Lower lobe of right lung (tissue), 2 donors: Measurements from ENCODE around the gene EMD. TPM values are rescaled to one million over a fixed set of nuclear protein-coding genes. Genes with fewer than 3 reads are reported as not detected.

Experiments
- ATAC-seq, 2 donors: fragments of 200-7000 bp; cut with Tn5 transposase; one replicate each; pipeline ENCODE4 v1.9.1; 2020 to 2022; ENCODE audit warnings: mild to moderate bottlenecking in 2 of 2, moderate library complexity in 2 of 2
- DNase-seq: peaks from one replicate; pipeline ENCODE4 v3.0.0-alpha.2; 2020
- H3K27ac ChIP-seq: fragments of 200-600 bp; one replicate; pipeline ENCODE4 v1.8.0; 2022
- H3K27me3 ChIP-seq: fragments of 200-600 bp; one replicate; pipeline ENCODE4 v1.8.0; 2022; ENCODE audit warnings: low read depth
- H3K36me3 ChIP-seq: fragments of 200-600 bp; one replicate; pipeline ENCODE4 v1.8.0; 2022; ENCODE audit warnings: mild to moderate bottlenecking
- H3K4me1 ChIP-seq: fragments of 200-600 bp; one replicate; pipeline ENCODE4 v1.8.0; 2022
- H3K4me3 ChIP-seq: fragments of 200-600 bp; one replicate; pipeline ENCODE4 v1.8.0; 2022; ENCODE audit warnings: mild to moderate bottlenecking
- H3K9me3 ChIP-seq: fragments of 200-600 bp; one replicate; pipeline ENCODE4 v1.8.0; 2022
- CTCF ChIP-seq: fragments of 200-600 bp; IDR thresholded peaks from one replicate; pipeline ENCODE4 v1.8.0; 2022; ENCODE audit warnings: antibody characterized with exemption, mild to moderate bottlenecking
- intact Hi-C: fragments of 100-400 bp; cut with DNase I; formaldehyde crosslinking; loops from one replicate; pipeline ENCODE4 v1.11.0; 2022
- total RNA-seq: library from RNA; stranded (reverse); fragmentation: NEBNext Ultra II Directional; extraction: Animal tissue kit (Norgen Biotek cat#: 25700); gene quantifications from one replicate; pipeline ENCODE4 v1.2.1, GENCODE V29; 2021
- donor health status: DM: no; HTN: yes; CAD: no; lungs with severe emphysema.

The EMD gene
- total RNA-seq, 1 donor from 2014 or later = 50.9 TPM

- H3K9me3 ChIP-seq = no peaks in the 10 kb centered on the region
- H3K4me3 ChIP-seq = no peak overlapping the region
- intact Hi-C loops = no loop called here
- H3K27me3 ChIP-seq = no peaks in the 10 kb centered on the region
- H3K36me3 ChIP-seq = peaks cover 100% of the 10 kb centered on the region
- no peak for TF ChIP-seq CTCF
- ATAC-seq (no peak), DNase-seq (no peak)
- peak overlapping the region; percentile 56 for H3K27ac ChIP-seq
- peaks cover 33% of the 10 kb centered on the region for H3K4me1 ChIP-seq
Observed at GRCh38 chrX:154354516-154354915, 24.6 kb upstream of the EMD start.

GRCh38 chrX:154355094-154355775 is 23.9 kb upstream of the EMD start:
- Histone ChIP-seq H3K4me1 (peaks cover 33% of the 10 kb centered on the region), H3K36me3 (peaks cover 100% of the 10 kb centered on the region), H3K9me3 (no peaks in the 10 kb centered on the region), H3K27ac (peak overlapping the region; percentile 56), H3K27me3 (no peaks in the 10 kb centered on the region), H3K4me3 (no peak overlapping the region)
- intact Hi-C loops = no loop called here
- peak; percentile 85 for DNase-seq
- TF ChIP-seq CTCF = no peak
- peak; percentile 84 to 87 for ATAC-seq

GRCh38 chrX:154355776-154356140 is 23.3 kb upstream of the EMD start:
- ATAC-seq = no peak
- H3K36me3 ChIP-seq = peaks cover 100% of the 10 kb centered on the region
- DNase-seq = no peak
- no peak overlapping the region for H3K4me3 ChIP-seq
- H3K9me3 ChIP-seq = no peaks in the 10 kb centered on the region
- H3K4me1 ChIP-seq = peaks cover 30% of the 10 kb centered on the region
- H3K27ac ChIP-seq = peak overlapping the region; percentile 56
- no peak for TF ChIP-seq CTCF
- intact Hi-C loops = no loop called here
- no peaks in the 10 kb centered on the region for H3K27me3 ChIP-seq

GRCh38 chrX:154356596-154356995 is 22.5 kb upstream of the EMD start:
- Histone ChIP-seq H3K9me3 (no peaks in the 10 kb centered on the region), H3K4me3 (no peak overlapping the region), H3K36me3 (peaks cover 98% of the 10 kb centered on the region), H3K4me1 (peaks cover 21% of the 10 kb centered on the region), H3K27ac (no peak overlapping the region), H3K27me3 (no peaks in the 10 kb centered on the region)
- ATAC-seq = no peak
- no peak for TF ChIP-seq CTCF
- DNase-seq = no peak
- intact Hi-C loops = no loop called here

- H3K36me3 ChIP-seq = peaks cover 98% of the 10 kb centered on the region
- no peak for TF ChIP-seq CTCF
- no peaks in the 10 kb centered on the region for H3K27me3 ChIP-seq
- no peak overlapping the region for H3K27ac ChIP-seq
- DNase-seq = no peak
- no peaks in the 10 kb centered on the region for H3K9me3 ChIP-seq
- no peak overlapping the region for H3K4me3 ChIP-seq
- ATAC-seq = no peak
- peaks cover 15% of the 10 kb centered on the region for H3K4me1 ChIP-seq
- intact Hi-C loops = no loop called here
Observed at GRCh38 chrX:154357205-154357604, 21.9 kb upstream of the EMD start.
